Mucosa of rectum (tissue), 2 donors: ENCODE data around the gene LHFPL2.

Experiments used
- H3K27ac ChIP-seq, 2 donors: one replicate each; pipeline ENCODE4 v1.7.0; 2013; ENCODE audit warnings: inconsistent platforms in 2 of 2, low read depth in 2 of 2, low read length in 2 of 2
- H3K27me3 ChIP-seq, 2 donors: one replicate each; pipeline ENCODE4 v1.7.0; 2013; ENCODE audit warnings: low read length in 2 of 2; ENCODE audit not compliant: control insufficient read depth in 2 of 2, insufficient read depth in 2 of 2
- H3K36me3 ChIP-seq, 2 donors: one replicate each; pipeline ENCODE4 v1.7.0; 2013; ENCODE audit warnings: low read length in 2 of 2; ENCODE audit not compliant: control insufficient read depth in 2 of 2, insufficient read depth in 2 of 2
- H3K4me1 ChIP-seq, 2 donors: one replicate each; pipeline ENCODE4 v1.7.0; 2013; ENCODE audit warnings: low read length in 2 of 2, mild to moderate bottlenecking in 1 of 2; ENCODE audit not compliant: control insufficient read depth in 2 of 2, insufficient read depth in 2 of 2
- H3K4me3 ChIP-seq, 2 donors: one replicate each; pipeline ENCODE4 v1.7.0; 2013; ENCODE audit warnings: low read length in 2 of 2
- H3K9ac ChIP-seq, 2 donors: one replicate each; pipeline ENCODE4 v1.7.0; 2013; ENCODE audit warnings: low read length in 2 of 2, low read depth in 1 of 2, mild to moderate bottlenecking in 1 of 2
- H3K9me3 ChIP-seq, 2 donors: one replicate each; pipeline ENCODE4 v1.7.0; 2013; ENCODE audit warnings: low read length in 2 of 2; ENCODE audit not compliant: control insufficient read depth in 2 of 2
- donor health status: healthy.
- donor health status: Normal muscosa, but diverticular disease.

LHFPL2 gene

GRCh38 chr5:78576376-78576775 is 72.2 kb downstream of the LHFPL2 start:
- peaks cover 0 to 3% of the 10 kb centered on the region in 2 donors for H3K4me1 ChIP-seq
- H3K9me3 ChIP-seq: no peaks in the 10 kb centered on the region
- no peak overlapping the region for H3K4me3 ChIP-seq
- H3K36me3 ChIP-seq: no peaks in the 10 kb centered on the region
- H3K9ac ChIP-seq: no peak overlapping the region
- H3K27ac ChIP-seq: no peak overlapping the region
- no peaks in the 10 kb centered on the region for H3K27me3 ChIP-seq

- Histone ChIP-seq H3K27ac (no peak overlapping the region), H3K27me3 (no peaks in the 10 kb centered on the region), H3K4me3 (no peak overlapping the region), H3K4me1 (peaks cover 0 to 3% of the 10 kb centered on the region in 2 donors), H3K9ac (no peak overlapping the region), H3K9me3 (no peaks in the 10 kb centered on the region), H3K36me3 (no peaks in the 10 kb centered on the region)
These were observed 73.8 kb downstream of the LHFPL2 start for GRCh38 chr5:78574731-78575161.

GRCh38 chr5:78574131-78574673 is 74.4 kb downstream of the LHFPL2 start:
- H3K27ac ChIP-seq: no peak overlapping the region
- no peak overlapping the region for H3K9ac ChIP-seq
- H3K4me1 ChIP-seq: peaks cover 2 to 3% of the 10 kb centered on the region in 2 donors
- no peaks in the 10 kb centered on the region for H3K9me3 ChIP-seq
- H3K27me3 ChIP-seq: no peaks in the 10 kb centered on the region
- H3K4me3 ChIP-seq: no peak overlapping the region
- no peaks in the 10 kb centered on the region for H3K36me3 ChIP-seq

- H3K27me3 ChIP-seq: no peaks in the 10 kb centered on the region
- no peaks in the 10 kb centered on the region for H3K36me3 ChIP-seq
- no peaks in the 10 kb centered on the region for H3K9me3 ChIP-seq
- no peak overlapping the region for H3K9ac ChIP-seq
- H3K27ac ChIP-seq: no peak overlapping the region
- peaks cover 2 to 3% of the 10 kb centered on the region in 2 donors for H3K4me1 ChIP-seq
- no peak overlapping the region for H3K4me3 ChIP-seq
These were observed 75.3 kb downstream of the LHFPL2 start for GRCh38 chr5:78573318-78573717.

GRCh38 chr5:78570646-78571045 is 77.9 kb downstream of the LHFPL2 start:
- no peaks in the 10 kb centered on the region for H3K9me3 ChIP-seq
- H3K4me1 ChIP-seq: peaks cover 2 to 3% of the 10 kb centered on the region in 2 donors
- H3K27ac ChIP-seq: no peak overlapping the region
- no peak overlapping the region for H3K4me3 ChIP-seq
- no peak overlapping the region for H3K9ac ChIP-seq
- no peaks in the 10 kb centered on the region for H3K36me3 ChIP-seq
- H3K27me3 ChIP-seq: no peaks in the 10 kb centered on the region

GRCh38 chr5:78569441-78569840 is 79.1 kb downstream of the LHFPL2 start:
- Histone ChIP-seq H3K27ac (no peak overlapping the region), H3K4me1 (peaks cover 2 to 3% of the 10 kb centered on the region in 2 donors), H3K9me3 (no peaks in the 10 kb centered on the region), H3K27me3 (no peaks in the 10 kb centered on the region), H3K4me3 (no peak overlapping the region), H3K9ac (no peak overlapping the region), H3K36me3 (no peaks in the 10 kb centered on the region)

GRCh38 chr5:78568676-78569075 is 79.9 kb downstream of the LHFPL2 start:
- Histone ChIP-seq H3K27ac (no peak overlapping the region), H3K36me3 (peaks cover 0 to 4% of the 10 kb centered on the region in 2 donors), H3K9ac (no peak overlapping the region), H3K4me1 (peaks cover 2 to 3% of the 10 kb centered on the region in 2 donors), H3K9me3 (no peaks in the 10 kb centered on the region), H3K4me3 (no peak overlapping the region), H3K27me3 (no peaks in the 10 kb centered on the region)

GRCh38 chr5:78568212-78568611 is 80.4 kb downstream of the LHFPL2 start:
- Histone ChIP-seq H3K36me3 (peaks cover 0 to 5% of the 10 kb centered on the region in 2 donors), H3K9ac (no peak overlapping the region), H3K27ac (no peak overlapping the region), H3K9me3 (no peaks in the 10 kb centered on the region), H3K4me1 (peaks cover 1 to 2% of the 10 kb centered on the region in 2 donors), H3K27me3 (no peaks in the 10 kb centered on the region), H3K4me3 (no peak overlapping the region)

- Histone ChIP-seq H3K9me3 (no peaks in the 10 kb centered on the region), H3K4me3 (no peak overlapping the region), H3K9ac (no peak overlapping the region), H3K36me3 (peaks cover 0 to 5% of the 10 kb centered on the region in 2 donors), H3K27me3 (no peaks in the 10 kb centered on the region), H3K4me1 (peaks cover 0 to 2% of the 10 kb centered on the region in 2 donors), H3K27ac (no peak overlapping the region)
These were observed 81.0 kb downstream of the LHFPL2 start for GRCh38 chr5:78567617-78568016.

- H3K27ac ChIP-seq: no peak overlapping the region
These were observed 81.7 kb downstream of the LHFPL2 start for GRCh38 chr5:78566747-78567425.

More at GRCh38 chr5:78566747-78567425, 81.7 kb downstream of the LHFPL2 start:
- H3K9me3 ChIP-seq: no peaks in the 10 kb centered on the region
- H3K9ac ChIP-seq: no peak overlapping the region
- H3K4me3 ChIP-seq: no peak overlapping the region
- H3K4me1 ChIP-seq: peaks cover 0 to 2% of the 10 kb centered on the region in 2 donors
- no peaks in the 10 kb centered on the region for H3K27me3 ChIP-seq
- peaks cover 0 to 5% of the 10 kb centered on the region in 2 donors for H3K36me3 ChIP-seq
